Activated CD4-positive, alpha-beta T cell treated with anti-CD3 and anti-CD28 coated beads, Interleukin-2, amount 10 ng/mL, durations not matched to agents 24 days and 14 days (primary cell): ENCODE results near the gene MPPED2. TPM values are rescaled to one million over a fixed set of nuclear protein-coding genes. Genes with fewer than 3 reads are reported as not detected.

Source experiments
- DNase-seq: peaks from one replicate; pipeline ENCODE4 v3.0.0; 2022
- H3K27ac Mint-ChIP-seq: one replicate; pipeline ENCODE4 v1.8.0; 2022; ENCODE audit warnings: mild to moderate bottlenecking, mixed read lengths
- H3K27me3 Mint-ChIP-seq: one replicate; pipeline ENCODE4 v1.8.0; 2022; ENCODE audit warnings: mixed read lengths
- H3K36me3 Mint-ChIP-seq: one replicate; pipeline ENCODE4 v1.8.0; 2022; ENCODE audit warnings: low read depth, mild to moderate bottlenecking, mixed read lengths
- H3K4me1 Mint-ChIP-seq: one replicate; pipeline ENCODE4 v1.8.0; 2021; ENCODE audit warnings: mixed read lengths
- H3K4me3 Mint-ChIP-seq: one replicate; pipeline ENCODE4 v1.8.0; 2022; ENCODE audit warnings: mild to moderate bottlenecking, moderate library complexity, mixed read lengths
- H3K9me3 Mint-ChIP-seq: one replicate; pipeline ENCODE4 v1.8.0; 2021; ENCODE audit warnings: mixed read lengths
- intact Hi-C: fragments of 100-400 bp; cut with micrococcal nuclease; formaldehyde crosslinking; loops from one replicate; pipeline ENCODE4 v1.15.1; 2023
- total RNA-seq: library from RNA; stranded (reverse); gene quantifications from 2 replicates; pipeline ENCODE4 v1.2.3, GENCODE V29; 2022

Gene MPPED2
- total RNA-seq, 1 donor from 2014 or later, result not detected

- peaks cover 3% of the 10 kb centered on the region for H3K27me3 Mint-ChIP-seq
- H3K4me3 Mint-ChIP-seq, result no peak overlapping the region
- no peaks in the 10 kb centered on the region for H3K36me3 Mint-ChIP-seq
- H3K9me3 Mint-ChIP-seq, result no peaks in the 10 kb centered on the region
- no peaks in the 10 kb centered on the region for H3K4me1 Mint-ChIP-seq
- intact Hi-C loops, result no loop called here
- DNase-seq, result no peak
- no peak overlapping the region for H3K27ac Mint-ChIP-seq
Measured at GRCh38 chr11:30455025-30455424, 131.1 kb downstream of the MPPED2 start.

GRCh38 chr11:30454541-30454940 lies 131.6 kb downstream of the MPPED2 start:
- Mint-ChIP-seq H3K36me3 (no peaks in the 10 kb centered on the region), H3K27ac (no peak overlapping the region), H3K9me3 (no peaks in the 10 kb centered on the region), H3K27me3 (peaks cover 3% of the 10 kb centered on the region), H3K4me1 (no peaks in the 10 kb centered on the region), H3K4me3 (no peak overlapping the region)
- no peak for DNase-seq
- intact Hi-C loops, result no loop called here

GRCh38 chr11:30454111-30454510 lies 132.0 kb downstream of the MPPED2 start:
- peaks cover 3% of the 10 kb centered on the region for H3K27me3 Mint-ChIP-seq
- H3K27ac Mint-ChIP-seq, result no peak overlapping the region
- H3K4me1 Mint-ChIP-seq, result no peaks in the 10 kb centered on the region
- intact Hi-C loops, result no loop called here
- no peaks in the 10 kb centered on the region for H3K36me3 Mint-ChIP-seq
- no peak for DNase-seq
- no peaks in the 10 kb centered on the region for H3K9me3 Mint-ChIP-seq
- H3K4me3 Mint-ChIP-seq, result no peak overlapping the region

GRCh38 chr11:30453705-30454104 lies 132.4 kb downstream of the MPPED2 start:
- no peaks in the 10 kb centered on the region for H3K4me1 Mint-ChIP-seq
- no peak overlapping the region for H3K27ac Mint-ChIP-seq
- no peak for DNase-seq
- peaks cover 3% of the 10 kb centered on the region for H3K27me3 Mint-ChIP-seq
- H3K9me3 Mint-ChIP-seq, result no peaks in the 10 kb centered on the region
- intact Hi-C loops, result no loop called here
- no peak overlapping the region for H3K4me3 Mint-ChIP-seq
- no peaks in the 10 kb centered on the region for H3K36me3 Mint-ChIP-seq

GRCh38 chr11:30452842-30453241 lies 133.3 kb downstream of the MPPED2 start:
- no peak overlapping the region for H3K4me3 Mint-ChIP-seq
- H3K36me3 Mint-ChIP-seq, result no peaks in the 10 kb centered on the region
- DNase-seq, result no peak
- H3K4me1 Mint-ChIP-seq, result no peaks in the 10 kb centered on the region
- H3K27me3 Mint-ChIP-seq, result peaks cover 3% of the 10 kb centered on the region
- no peaks in the 10 kb centered on the region for H3K9me3 Mint-ChIP-seq
- intact Hi-C loops, result no loop called here
- no peak overlapping the region for H3K27ac Mint-ChIP-seq

- H3K36me3 Mint-ChIP-seq, result no peaks in the 10 kb centered on the region
- peaks cover 3% of the 10 kb centered on the region for H3K27me3 Mint-ChIP-seq
- no peak overlapping the region for H3K4me3 Mint-ChIP-seq
- no peaks in the 10 kb centered on the region for H3K4me1 Mint-ChIP-seq
- H3K9me3 Mint-ChIP-seq, result no peaks in the 10 kb centered on the region
- no peak overlapping the region for H3K27ac Mint-ChIP-seq
- DNase-seq, result no peak
- intact Hi-C loops, result no loop called here
Measured at GRCh38 chr11:30452114-30452513, 134.0 kb downstream of the MPPED2 start.

GRCh38 chr11:30451626-30452025 lies 134.5 kb downstream of the MPPED2 start:
- Mint-ChIP-seq H3K27ac (no peak overlapping the region), H3K36me3 (no peaks in the 10 kb centered on the region), H3K4me1 (no peaks in the 10 kb centered on the region), H3K27me3 (peaks cover 1% of the 10 kb centered on the region), H3K4me3 (no peak overlapping the region), H3K9me3 (no peaks in the 10 kb centered on the region)
- intact Hi-C loops, result no loop called here
- no peak for DNase-seq

- H3K4me3 Mint-ChIP-seq, result no peak overlapping the region
- H3K9me3 Mint-ChIP-seq, result no peaks in the 10 kb centered on the region
Measured at GRCh38 chr11:30451167-30451566, 135.0 kb downstream of the MPPED2 start.

GRCh38 chr11:30447058-30447640 lies 139.0 kb downstream of the MPPED2 start:
- Mint-ChIP-seq H3K27ac (no peak overlapping the region), H3K27me3 (peaks cover 1% of the 10 kb centered on the region), H3K36me3 (no peaks in the 10 kb centered on the region), H3K9me3 (no peaks in the 10 kb centered on the region), H3K4me3 (no peak overlapping the region), H3K4me1 (no peaks in the 10 kb centered on the region)
- DNase-seq, result no peak
- intact Hi-C loops, result no loop called here

More at GRCh38 chr11:30451167-30451566, 135.0 kb downstream of the MPPED2 start:
- no peak for DNase-seq
- H3K4me1 Mint-ChIP-seq, result no peaks in the 10 kb centered on the region
- H3K27me3 Mint-ChIP-seq, result peaks cover 1% of the 10 kb centered on the region
- no peaks in the 10 kb centered on the region for H3K36me3 Mint-ChIP-seq
- H3K27ac Mint-ChIP-seq, result no peak overlapping the region
- intact Hi-C loops, result no loop called here

GRCh38 chr11:30446520-30446919 lies 139.6 kb downstream of the MPPED2 start:
- no peak overlapping the region for H3K27ac Mint-ChIP-seq
- no peak overlapping the region for H3K4me3 Mint-ChIP-seq
- H3K4me1 Mint-ChIP-seq, result no peaks in the 10 kb centered on the region
- DNase-seq, result no peak
- H3K27me3 Mint-ChIP-seq, result no peaks in the 10 kb centered on the region
- intact Hi-C loops, result no loop called here
- H3K9me3 Mint-ChIP-seq, result no peaks in the 10 kb centered on the region
- no peaks in the 10 kb centered on the region for H3K36me3 Mint-ChIP-seq

GRCh38 chr11:30445056-30445455 lies 141.1 kb downstream of the MPPED2 start:
- Mint-ChIP-seq H3K27ac (no peak overlapping the region), H3K36me3 (no peaks in the 10 kb centered on the region)
- intact Hi-C loops, result no loop called here

GRCh38 chr11:30440510-30440909 lies 145.6 kb downstream of the MPPED2 start:
- no peaks in the 10 kb centered on the region for H3K36me3 Mint-ChIP-seq
- H3K27me3 Mint-ChIP-seq, result no peaks in the 10 kb centered on the region
- no peak for DNase-seq
- no peaks in the 10 kb centered on the region for H3K4me1 Mint-ChIP-seq
- H3K4me3 Mint-ChIP-seq, result no peak overlapping the region
- intact Hi-C loops, result no loop called here
- H3K27ac Mint-ChIP-seq, result no peak overlapping the region
- no peaks in the 10 kb centered on the region for H3K9me3 Mint-ChIP-seq

More at GRCh38 chr11:30445056-30445455, 141.1 kb downstream of the MPPED2 start:
- no peak overlapping the region for H3K4me3 Mint-ChIP-seq
- no peaks in the 10 kb centered on the region for H3K9me3 Mint-ChIP-seq
- DNase-seq, result no peak
- H3K27me3 Mint-ChIP-seq, result no peaks in the 10 kb centered on the region
- H3K4me1 Mint-ChIP-seq, result no peaks in the 10 kb centered on the region

- H3K9me3 Mint-ChIP-seq, result no peaks in the 10 kb centered on the region
- peaks cover 3% of the 10 kb centered on the region for H3K27me3 Mint-ChIP-seq
- intact Hi-C loops, result no loop called here
- H3K4me1 Mint-ChIP-seq, result no peaks in the 10 kb centered on the region
- no peak for DNase-seq
- no peak overlapping the region for H3K27ac Mint-ChIP-seq
- H3K36me3 Mint-ChIP-seq, result no peaks in the 10 kb centered on the region
- H3K4me3 Mint-ChIP-seq, result no peak overlapping the region
Measured at GRCh38 chr11:30436801-30437200, 149.4 kb downstream of the MPPED2 start.

GRCh38 chr11:30435488-30435887 lies 150.7 kb downstream of the MPPED2 start:
- no peak for DNase-seq
- intact Hi-C loops, result no loop called here
- H3K9me3 Mint-ChIP-seq, result no peaks in the 10 kb centered on the region
- H3K27ac Mint-ChIP-seq, result no peak overlapping the region
- no peaks in the 10 kb centered on the region for H3K4me1 Mint-ChIP-seq
- H3K27me3 Mint-ChIP-seq, result peaks cover 3% of the 10 kb centered on the region
- no peak overlapping the region for H3K4me3 Mint-ChIP-seq
- H3K36me3 Mint-ChIP-seq, result no peaks in the 10 kb centered on the region

- H3K4me1 Mint-ChIP-seq, result no peaks in the 10 kb centered on the region
- H3K4me3 Mint-ChIP-seq, result no peak overlapping the region
- no peaks in the 10 kb centered on the region for H3K9me3 Mint-ChIP-seq
- no peak overlapping the region for H3K27ac Mint-ChIP-seq
- intact Hi-C loops, result no loop called here
- no peak for DNase-seq
- H3K36me3 Mint-ChIP-seq, result no peaks in the 10 kb centered on the region
- peaks cover 3% of the 10 kb centered on the region for H3K27me3 Mint-ChIP-seq
Measured at GRCh38 chr11:30434901-30435300, 151.3 kb downstream of the MPPED2 start.
